SU-DHL-6 (cell line): Measurements from ENCODE around the gene VRTN.

Experiments
- CTCF ChIP-seq: fragments of 200-600 bp; sonication (generic); IDR thresholded peaks from one replicate; pipeline ENCODE4 v1.5.1; 2017; ENCODE audit warnings: antibody characterized with exemption, mild to moderate bottlenecking, low read length, moderate library complexity; ENCODE audit not compliant: insufficient read depth, poor library complexity, severe bottlenecking
- EZH2phosphoT487 ChIP-seq: fragments of 200-600 bp; sonication (generic), shearing (Covaris generic); conservative IDR thresholded peaks from 2 replicates; pipeline ENCODE4 v1.6.1; 2018; ENCODE audit warnings: mild to moderate bottlenecking, antibody characterized with exemption, low read length, moderate library complexity, mixed read lengths

GRCh38 chr14:74348241-74348734, at the start of gene VRTN:
- TF ChIP-seq CTCF (no peak), EZH2phosphoT487 (no peak)
